GM18520 (cell line): ENCODE data around the gene TPSAB1.

Experiments
- ATAC-seq: cut with Tn5 transposase; IDR thresholded peaks from one replicate; pipeline ENCODE4 v1.9.1; 2021; ENCODE audit not compliant: unreplicated experiment

TPSAB1 gene

DNA sequence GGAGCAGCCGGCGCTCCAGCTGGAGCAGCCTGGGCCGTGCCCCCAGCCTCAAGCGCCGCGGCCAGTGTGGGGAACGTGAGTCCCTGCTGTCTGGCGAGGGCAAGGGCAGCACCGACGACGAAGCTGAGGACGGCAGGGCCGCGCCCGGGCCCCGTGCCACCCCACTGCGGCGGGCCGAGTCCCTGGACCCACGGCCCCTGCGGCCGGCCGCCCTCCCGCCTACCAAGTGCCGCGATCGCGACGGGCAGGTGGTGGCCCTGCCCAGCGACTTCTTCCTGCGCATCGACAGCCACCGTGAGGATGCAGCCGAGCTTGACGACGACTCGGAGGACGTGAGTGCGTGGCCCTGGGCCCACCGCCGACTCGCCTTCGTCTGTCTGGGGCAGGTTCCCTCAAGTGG is 31.4 kb upstream of the TPSAB1 start:
- no peak for ATAC-seq

DNA sequence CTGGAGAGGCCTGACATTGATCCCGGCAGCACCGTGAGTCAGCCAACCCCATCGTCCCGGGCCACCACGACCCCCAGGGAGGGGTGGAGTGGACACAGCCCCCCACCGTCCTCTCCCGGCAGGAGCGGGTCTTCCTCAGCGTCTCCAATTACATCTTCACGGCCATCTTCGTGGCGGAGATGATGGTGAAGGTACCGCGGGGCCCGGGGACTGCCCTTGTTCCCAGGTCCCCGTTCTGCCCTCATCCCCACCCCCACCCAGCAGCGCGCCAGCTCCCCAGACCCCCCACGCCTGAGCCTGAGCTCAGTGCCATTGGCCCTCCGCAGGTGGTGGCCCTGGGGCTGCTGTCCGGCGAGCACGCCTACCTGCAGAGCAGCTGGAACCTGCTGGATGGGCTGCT is 30.0 kb upstream of the TPSAB1 start:
- ATAC-seq = no peak

DNA sequence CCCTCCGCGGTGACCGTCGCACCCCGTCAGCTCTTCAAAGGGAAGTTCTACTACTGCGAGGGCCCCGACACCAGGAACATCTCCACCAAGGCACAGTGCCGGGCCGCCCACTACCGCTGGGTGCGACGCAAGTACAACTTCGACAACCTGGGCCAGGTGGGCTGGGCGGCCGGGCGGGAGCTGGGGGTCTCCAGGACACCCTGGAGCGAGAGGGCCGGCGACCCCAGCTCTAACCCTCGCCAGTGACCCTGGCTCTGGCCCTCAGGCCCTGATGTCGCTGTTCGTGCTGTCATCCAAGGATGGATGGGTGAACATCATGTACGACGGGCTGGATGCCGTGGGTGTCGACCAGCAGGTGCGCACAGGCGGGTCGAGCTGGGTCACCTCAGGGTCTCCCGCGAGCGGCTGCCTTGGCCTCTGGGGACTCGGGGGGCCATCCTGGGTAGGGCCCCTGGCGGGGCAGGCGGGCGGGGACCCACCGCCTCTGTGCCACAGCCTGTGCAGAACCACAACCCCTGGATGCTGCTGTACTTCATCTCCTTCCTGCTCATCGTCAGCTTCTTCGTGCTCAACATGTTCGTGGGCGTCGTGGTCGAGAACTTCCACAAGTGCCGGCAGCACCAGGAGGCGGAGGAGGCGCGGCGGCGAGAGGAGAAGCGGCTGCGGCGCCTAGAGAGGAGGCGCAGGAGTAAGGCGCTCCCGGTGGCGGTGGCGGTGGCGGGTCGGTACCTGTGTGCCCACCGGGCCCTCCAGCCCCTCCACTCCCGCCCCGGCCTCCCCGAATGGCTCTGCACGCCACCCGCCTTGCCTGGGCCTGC is 28.8 kb upstream of the TPSAB1 start:
- no peak for ATAC-seq

DNA sequence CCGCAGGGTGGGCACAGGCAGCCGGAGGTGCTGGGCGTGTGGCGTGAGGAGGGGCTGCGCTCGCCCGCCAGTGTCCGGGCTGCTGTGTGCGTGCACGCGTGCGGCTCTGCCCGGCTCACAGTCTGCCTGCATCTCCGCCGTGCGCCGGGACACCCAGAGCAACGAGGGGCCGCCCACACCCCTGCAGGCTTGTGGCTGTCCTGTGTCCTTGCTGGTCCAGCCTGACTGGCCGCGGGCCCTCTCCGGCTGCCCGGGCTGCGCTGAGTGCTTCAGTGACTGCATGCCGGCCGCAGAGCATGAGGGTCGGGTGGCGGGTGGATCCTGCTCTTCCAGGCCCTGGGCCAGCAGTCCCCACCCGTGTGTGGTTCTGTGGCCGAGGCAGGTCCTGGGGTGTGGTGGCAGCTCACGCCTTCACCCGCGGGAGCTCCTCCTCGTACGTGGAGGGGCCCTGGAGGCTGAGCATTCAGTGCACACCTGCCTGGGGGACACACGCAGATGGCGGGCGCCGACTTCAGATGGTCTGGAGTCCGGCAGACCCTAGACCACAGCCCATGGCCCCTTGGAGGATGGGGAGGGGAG is 27.8 kb upstream of the TPSAB1 start:
- no peak for ATAC-seq

DNA sequence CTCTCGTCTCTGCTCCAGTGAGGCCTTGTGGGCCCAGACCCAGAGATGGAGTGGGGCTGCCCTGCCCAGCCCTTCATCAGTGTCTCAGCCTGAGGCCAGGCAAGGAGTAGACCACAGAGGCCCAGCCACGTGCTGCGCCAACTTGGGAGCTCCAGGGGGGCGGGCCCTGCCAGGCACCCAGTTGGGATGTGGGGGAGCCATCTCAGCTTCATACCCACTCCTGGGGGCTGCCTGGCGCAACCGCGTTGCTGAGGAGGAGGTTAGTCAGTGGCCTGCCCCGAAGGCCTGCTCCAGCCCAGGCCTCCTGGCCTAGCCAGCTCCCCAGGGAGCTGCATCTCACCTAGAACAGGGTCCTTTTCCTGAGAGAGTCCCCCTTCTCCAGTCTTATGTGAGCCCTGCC is 27.3 kb upstream of the TPSAB1 start:
- ATAC-seq = no peak

DNA sequence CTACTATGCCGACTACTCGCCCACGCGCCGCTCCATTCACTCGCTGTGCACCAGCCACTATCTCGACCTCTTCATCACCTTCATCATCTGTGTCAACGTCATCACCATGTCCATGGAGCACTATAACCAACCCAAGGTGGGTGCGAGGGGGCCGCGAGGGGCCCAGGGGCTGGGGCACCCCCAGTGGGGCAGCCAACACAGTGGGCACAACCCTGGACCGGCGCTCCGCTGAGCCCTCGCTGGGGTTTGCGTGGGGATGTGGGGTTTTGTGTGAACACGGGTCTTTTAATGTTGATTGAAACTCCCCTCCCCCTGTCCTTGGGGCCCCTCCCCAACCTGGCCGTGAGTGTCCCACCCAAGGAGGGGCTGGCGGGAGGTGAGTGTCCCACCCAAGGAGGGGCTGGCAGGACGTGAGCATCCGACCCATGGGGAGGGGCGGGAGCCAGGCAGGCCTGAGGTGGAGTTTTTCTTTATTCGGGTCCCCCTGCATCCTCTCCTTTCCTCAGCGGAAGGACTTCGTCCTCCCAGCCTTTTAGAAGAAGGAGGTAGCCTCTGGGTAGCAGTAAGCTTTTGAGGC is 26.6 kb upstream of the TPSAB1 start:
- ATAC-seq = no peak

DNA sequence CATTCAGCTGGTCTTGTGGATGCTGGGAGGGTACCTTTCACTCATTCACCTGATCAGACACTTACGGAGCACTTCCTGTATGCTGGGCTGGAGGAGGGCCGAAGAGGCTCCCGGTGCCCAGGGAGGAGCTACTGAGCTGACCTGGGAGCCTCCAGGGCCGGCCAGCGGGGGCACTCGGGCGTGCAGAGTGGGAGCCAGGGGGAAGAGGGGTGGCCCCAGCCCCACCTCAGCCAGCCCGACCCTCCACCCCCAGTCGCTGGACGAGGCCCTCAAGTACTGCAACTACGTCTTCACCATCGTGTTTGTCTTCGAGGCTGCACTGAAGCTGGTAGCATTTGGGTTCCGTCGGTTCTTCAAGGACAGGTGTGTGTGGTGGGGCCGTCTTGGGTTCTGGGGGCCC is 25.8 kb upstream of the TPSAB1 start:
- no peak for ATAC-seq

DNA sequence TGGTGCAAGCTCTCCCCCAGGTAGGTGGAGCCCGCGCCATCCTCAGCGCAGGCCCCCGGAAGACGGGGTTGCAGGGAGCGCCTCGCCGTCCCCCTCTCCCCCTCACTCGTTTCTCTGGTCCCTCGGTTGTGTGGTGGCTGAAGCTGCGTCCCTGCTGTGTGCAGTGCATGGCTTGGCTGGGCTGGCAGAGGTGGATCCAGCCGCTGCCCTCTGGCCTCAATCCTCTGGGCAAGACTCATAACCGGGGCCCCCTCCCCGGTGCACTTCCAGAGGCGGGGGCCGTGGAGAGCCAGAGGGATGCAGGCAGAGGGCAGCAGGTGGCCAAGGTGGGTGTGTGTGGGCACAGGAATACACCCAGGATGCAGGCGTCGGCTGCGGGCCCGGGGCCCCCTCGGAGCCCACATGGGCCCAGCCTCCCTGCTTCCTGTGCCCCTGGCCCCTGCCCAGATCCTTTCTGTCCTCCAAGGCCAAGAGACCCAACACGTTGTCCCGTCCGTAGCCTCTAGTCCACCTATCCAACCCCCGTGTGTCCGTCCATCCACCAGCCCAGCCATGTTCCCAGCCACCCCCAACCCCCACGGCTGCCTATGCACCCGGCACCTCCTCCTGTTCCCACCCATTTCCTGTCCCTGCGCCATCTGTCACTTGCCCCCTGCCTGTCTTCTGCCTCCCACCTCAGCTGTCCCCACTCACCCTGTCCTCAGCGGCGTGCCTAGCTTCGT is 24.8 kb upstream of the TPSAB1 start:
- ATAC-seq = no peak

DNA sequence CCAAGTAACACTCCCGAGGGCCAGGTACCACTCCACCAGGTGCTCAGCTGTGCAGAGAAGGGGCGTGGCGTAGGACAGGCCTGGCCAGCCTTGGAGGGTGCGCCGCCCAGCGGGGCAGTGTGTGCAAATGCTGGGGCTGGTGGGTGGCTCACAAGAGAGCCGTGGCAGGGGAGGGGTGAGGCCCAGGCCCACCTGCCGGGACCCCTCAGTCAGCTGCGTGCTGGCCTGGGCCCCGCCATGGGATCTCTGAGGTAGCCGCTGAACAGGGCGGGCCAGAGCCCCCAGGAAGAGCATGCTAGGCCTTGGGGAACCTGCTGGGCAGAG is 24.2 kb upstream of the TPSAB1 start:
- ATAC-seq = no peak

DNA sequence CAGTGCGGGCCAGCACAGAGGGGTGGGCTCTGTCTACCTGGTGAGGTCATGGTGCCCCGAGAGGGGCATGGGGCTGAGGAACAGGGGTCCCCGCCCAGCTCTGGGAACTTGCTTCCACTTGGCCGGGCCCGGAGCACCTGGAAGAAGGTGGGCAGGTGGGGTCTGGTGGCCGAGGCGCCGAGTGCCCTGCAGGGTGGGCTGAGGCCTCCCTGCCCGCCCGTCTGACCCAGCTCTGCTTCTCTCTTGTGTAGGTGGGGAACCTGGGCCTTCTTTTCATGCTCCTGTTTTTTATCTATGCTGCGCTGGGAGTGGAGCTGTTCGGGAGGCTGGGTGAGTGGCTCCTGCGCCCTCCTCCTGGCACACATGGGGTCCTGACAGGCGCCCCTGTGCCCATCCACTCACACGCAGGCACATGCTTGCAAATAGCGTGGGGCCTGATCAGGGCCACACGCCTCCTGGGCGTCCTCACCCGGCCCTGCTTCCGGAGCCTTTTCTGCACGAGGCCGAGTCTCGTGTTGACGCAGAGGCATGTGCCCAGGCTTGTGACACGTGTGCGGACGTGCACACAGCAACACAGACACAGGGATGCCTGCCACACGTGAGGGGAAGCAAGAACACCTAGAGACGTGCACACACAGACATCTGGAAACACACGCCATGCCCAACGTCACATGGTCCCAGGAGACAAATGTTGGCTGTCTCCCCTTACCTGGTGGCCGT is 23.7 kb upstream of the TPSAB1 start:
- no peak for ATAC-seq

DNA sequence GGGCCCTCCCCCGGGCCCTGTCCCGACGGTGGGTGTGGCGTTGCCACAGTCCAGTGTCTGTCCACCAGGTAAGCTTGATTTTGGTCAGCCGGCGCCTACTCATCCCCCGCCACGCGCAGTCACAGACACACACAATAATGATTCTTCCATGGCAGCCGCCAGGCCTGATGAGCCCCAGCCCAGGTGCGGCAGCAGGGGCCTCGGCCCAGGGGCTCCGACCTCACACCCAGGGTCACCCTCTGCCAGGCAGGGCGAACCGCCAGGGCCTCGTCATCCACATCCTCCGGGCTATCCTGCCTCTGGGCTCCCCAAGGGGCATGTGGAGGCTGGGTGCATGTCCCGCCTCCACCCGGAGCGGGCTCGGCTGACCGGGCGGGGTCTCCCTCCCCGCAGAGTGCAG is 23.0 kb upstream of the TPSAB1 start:
- no peak for ATAC-seq

DNA sequence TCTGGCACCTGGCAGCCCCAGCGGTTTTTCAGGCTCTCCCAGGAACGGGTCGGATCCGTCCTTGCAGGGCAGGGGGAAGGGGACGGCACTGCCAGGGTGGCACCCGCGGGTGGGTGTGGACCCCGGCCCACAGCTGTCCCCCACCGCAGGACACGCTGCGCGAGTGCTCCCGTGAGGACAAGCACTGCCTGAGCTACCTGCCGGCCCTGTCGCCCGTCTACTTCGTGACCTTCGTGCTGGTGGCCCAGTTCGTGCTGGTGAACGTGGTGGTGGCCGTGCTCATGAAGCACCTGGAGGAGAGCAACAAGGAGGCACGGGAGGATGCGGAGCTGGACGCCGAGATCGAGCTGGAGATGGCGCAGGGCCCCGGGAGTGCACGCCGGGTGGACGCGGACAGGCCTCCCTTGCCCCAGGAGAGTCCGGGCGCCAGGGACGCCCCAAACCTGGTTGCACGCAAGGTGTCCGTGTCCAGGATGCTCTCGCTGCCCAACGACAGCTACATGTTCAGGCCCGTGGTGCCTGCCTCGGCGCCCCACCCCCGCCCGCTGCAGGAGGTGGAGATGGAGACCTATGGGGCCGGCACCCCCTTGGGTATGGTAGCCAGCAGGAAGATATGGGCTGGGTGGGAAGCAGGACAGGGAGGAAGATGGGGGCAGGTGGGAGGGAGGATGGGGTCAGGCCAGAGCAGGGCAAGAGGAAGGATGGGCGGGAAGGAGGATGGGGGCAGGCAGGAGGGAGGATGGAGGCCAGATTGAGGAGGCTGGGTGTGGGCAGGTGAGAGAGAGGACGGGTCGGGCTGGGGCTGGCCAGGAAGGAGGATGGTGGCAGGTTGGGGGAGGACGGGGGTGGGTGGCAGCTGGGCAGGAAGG is 22.2 kb upstream of the TPSAB1 start:
- ATAC-seq = no peak

DNA sequence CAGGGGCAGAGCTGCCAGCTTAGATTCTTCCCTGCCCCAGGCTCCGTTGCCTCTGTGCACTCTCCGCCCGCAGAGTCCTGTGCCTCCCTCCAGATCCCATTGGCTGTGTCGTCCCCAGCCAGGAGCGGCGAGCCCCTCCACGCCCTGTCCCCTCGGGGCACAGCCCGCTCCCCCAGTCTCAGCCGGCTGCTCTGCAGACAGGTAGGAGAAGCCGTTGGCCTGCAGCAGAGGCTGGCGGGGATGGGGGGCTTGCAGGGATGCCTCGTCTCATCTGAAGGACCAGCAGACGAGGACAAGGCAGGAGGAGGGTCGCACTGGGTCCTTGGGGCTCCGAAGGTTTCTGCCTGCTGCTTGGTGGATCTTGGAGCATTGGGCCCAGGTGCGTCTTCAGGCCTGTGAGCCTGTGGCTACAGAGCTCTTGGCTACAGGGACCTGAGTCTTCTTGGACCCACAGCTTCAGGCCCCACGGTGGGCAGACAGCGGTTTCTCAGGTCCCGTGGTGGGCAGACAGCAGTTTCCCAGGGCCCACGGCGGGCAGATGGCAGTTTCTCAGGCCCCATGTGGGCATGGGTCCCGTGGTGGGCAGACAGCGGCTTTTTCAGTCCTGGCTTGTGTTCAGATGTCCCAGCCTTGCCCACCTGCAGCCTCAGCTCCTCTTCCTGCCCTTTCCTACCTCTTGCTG is 21.4 kb upstream of the TPSAB1 start:
- ATAC-seq = no peak

DNA sequence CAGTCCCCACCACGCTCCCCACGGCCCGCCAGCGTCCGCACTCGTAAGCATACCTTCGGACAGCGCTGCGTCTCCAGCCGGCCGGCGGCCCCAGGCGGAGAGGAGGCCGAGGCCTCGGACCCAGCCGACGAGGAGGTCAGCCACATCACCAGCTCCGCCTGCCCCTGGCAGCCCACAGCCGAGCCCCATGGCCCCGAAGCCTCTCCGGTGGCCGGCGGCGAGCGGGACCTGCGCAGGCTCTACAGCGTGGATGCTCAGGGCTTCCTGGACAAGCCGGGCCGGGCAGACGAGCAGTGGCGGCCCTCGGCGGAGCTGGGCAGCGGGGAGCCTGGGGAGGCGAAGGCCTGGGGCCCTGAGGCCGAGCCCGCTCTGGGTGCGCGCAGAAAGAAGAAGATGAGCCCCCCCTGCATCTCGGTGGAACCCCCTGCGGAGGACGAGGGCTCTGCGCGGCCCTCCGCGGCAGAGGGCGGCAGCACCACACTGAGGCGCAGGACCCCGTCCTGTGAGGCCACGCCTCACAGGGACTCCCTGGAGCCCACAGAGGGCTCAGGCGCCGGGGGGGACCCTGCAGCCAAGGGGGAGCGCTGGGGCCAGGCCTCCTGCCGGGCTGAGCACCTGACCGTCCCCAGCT is 20.3 kb upstream of the TPSAB1 start:
- ATAC-seq = no peak

DNA sequence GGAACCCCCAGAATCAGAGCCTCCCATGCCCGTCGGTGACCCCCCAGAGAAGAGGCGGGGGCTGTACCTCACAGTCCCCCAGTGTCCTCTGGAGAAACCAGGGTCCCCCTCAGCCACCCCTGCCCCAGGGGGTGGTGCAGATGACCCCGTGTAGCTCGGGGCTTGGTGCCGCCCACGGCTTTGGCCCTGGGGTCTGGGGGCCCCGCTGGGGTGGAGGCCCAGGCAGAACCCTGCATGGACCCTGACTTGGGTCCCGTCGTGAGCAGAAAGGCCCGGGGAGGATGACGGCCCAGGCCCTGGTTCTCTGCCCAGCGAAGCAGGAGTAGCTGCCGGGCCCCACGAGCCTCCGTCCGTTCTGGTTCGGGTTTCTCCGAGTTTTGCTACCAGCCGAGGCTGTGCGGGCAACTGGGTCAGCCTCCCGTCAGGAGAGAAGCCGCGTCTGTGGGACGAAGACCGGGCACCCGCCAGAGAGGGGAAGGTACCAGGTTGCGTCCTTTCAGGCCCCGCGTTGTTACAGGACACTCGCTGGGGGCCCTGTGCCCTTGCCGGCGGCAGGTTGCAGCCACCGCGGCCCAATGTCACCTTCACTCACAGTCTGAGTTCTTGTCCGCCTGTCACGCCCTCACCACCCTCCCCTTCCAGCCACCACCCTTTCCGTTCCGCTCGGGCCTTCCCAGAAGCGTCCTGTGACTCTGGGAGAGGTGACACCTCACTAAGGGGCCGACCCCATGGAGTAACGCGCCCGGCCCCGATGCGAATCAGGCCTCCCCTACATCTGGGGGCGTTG is 19.5 kb upstream of the TPSAB1 start:
- ATAC-seq = no peak

DNA sequence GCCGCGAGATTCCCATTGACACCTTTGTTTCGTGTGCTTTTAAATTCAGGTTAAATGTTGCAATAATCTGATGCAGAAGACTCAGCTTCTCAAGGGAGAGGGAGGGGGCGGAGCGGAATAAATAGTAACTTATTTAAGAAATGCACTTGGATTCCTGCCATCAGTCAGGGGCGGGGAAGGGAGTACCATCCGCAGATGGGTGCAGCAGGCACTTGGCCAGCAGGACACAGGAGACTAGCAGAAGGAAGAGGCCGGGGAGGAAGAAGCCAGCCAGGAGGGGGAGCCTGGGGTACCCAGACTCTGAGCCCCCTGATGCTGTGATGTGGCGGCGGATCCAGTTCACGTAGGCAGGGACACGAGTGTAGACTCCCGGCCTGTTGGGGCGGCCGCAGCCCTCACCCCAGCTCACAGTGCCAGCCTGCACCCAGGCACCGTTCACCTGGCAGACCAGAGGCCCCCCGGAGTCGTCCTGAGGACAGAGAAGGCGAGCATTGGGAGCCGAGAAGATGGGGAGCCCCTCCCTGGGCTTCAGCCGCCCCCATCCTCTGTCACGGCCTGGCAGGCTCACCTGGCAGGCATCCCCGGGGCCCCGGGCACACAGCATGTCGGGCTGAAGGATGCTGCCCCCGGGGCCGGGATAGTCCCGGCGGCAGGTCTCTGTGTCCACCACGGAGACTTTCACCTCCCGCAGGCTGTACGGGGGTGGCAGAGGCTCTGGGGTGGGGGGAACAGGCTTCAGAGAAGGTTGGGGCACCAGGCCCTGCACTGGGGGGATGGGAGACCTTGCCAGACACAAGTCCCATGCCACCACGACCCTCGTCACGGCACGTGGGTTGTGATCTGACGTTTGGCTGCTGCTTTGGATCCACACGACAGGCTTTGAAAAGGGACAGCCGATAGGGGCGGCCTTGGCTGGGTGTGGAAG is 18.6 kb upstream of the TPSAB1 start:
- no peak for ATAC-seq

DNA sequence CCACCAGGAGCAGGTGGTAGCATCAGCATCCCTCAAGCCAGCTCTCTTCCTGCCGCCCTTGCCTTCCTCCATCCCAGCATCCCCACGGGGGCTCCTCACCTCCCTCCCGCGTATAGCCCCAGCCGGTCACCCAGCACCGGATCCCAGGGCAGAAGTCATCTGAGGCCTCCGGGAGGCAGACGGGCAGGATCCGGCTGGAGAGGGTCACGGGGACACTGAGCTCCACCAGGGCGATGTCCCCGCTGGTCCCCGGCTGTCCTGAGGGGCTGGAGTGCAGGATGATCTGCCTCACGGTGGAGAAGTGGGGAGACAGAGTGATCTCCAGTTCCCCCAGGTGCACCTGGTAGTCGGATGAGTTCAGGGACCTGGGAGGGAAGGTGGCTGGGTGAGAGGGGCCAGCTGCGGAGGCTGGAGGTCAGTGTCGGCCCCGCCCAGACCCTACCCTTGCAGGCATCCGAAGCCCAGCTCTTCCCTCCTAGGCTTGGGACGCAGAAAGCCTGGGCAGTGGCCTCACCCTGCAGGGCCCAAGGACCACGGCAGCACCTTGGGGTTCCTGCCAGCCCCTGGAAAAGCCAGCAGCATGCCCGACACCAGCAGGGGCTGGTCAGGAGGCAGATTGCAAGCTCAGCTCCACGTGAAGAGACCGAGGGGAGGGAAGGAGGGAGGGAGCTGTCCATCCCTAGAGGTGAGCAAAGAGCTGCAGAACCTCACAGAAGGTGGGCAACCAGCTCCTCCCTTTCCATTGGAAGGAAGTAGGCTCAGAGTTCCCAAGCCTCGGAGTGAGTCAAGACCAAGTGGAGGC is 17.8 kb upstream of the TPSAB1 start:
- no peak for ATAC-seq
